GM12875 (cell line): Measurements from ENCODE around the gene SLC14A1.
A peak's percentile ranks its signal among the peaks of the same experiment; 100 is the strongest.

Experiments
- H3K4me3 ChIP-seq: one replicate; pipeline ENCODE4 v1.5.1; 2011; ENCODE audit warnings: low read depth, low read length, control low read depth
- TF ChIP-seq, protein P1 (sequence below): IDR thresholded peaks from 2 replicates; pipeline ENCODE4 v1.5.1; 2011; ENCODE audit warnings: low read depth, mild to moderate bottlenecking, control low read depth, inconsistent platforms, low read length, moderate library complexity, borderline replicate concordance; ENCODE audit not compliant: insufficient read depth

SLC14A1 gene

GRCh38 chr18:45715212-45715780, 8.7 kb upstream of the SLC14A1 start:
- TF ChIP-seq, protein P1, sequence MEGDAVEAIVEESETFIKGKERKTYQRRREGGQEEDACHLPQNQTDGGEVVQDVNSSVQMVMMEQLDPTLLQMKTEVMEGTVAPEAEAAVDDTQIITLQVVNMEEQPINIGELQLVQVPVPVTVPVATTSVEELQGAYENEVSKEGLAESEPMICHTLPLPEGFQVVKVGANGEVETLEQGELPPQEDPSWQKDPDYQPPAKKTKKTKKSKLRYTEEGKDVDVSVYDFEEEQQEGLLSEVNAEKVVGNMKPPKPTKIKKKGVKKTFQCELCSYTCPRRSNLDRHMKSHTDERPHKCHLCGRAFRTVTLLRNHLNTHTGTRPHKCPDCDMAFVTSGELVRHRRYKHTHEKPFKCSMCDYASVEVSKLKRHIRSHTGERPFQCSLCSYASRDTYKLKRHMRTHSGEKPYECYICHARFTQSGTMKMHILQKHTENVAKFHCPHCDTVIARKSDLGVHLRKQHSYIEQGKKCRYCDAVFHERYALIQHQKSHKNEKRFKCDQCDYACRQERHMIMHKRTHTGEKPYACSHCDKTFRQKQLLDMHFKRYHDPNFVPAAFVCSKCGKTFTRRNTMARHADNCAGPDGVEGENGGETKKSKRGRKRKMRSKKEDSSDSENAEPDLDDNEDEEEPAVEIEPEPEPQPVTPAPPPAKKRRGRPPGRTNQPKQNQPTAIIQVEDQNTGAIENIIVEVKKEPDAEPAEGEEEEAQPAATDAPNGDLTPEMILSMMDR: no peak
- no peak overlapping the region for H3K4me3 ChIP-seq

DNA sequence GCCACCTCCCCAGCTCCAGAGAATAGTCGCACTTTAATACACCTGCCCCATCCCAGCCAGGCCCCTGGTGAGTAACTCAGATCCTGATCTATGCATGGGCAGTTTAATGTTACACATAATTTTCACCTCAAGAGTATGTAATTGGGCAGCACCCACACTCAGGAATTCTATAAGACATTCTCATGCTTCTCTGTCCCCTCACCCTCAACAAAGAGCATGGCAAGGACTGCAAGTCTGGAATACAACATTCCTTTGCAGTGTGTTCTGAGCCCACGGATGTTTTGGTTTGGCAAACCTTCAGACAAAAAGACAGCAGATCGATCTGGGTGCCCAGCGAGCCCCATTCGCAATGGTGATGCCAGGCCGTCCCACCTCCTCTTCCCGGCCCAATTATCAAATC, 4.9 kb upstream of the SLC14A1 start:
- TF ChIP-seq, protein P1: no peak
- no peak overlapping the region for H3K4me3 ChIP-seq

DNA sequence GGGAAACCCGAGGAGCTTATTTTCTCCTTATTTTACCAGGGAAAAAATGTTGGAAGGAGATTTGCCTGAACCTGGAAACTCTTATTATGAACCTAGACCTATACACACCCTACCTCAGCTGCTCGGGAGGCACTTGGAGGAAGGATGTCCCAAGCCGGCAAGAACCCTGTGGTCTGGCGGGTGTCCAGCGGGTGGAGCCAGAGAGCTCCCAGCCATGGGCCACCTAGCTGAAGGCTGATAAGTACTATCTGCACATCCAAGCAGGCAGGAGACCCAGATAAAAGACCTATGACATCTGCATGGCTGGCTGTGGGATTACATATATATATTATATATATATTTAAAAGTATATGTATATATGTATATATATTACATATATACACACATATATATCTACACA, 1.1 kb upstream of the SLC14A1 start:
- TF ChIP-seq, protein P1: peak; percentile 93
- no peak overlapping the region for H3K4me3 ChIP-seq

DNA sequence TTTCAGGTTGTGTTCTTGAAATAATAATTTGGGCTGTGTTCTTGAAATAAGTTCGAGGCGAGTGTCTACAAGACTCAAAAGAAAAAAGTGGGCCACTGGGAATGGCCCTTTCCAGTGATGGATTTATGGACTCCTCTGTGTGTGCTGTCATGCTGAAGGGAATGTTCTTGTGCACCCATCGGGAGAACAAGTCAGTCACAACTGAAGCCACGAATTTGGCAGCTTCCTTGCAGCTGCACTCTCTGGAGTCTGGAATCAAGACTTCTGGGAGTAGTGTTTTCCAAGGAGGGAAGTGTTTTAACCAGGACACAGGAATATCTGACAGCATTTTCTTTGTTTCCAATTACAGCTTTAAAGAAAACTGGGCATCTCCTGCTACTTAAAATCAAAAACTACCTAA, 620 bp downstream of the SLC14A1 start:
- no peak overlapping the region for H3K4me3 ChIP-seq
- TF ChIP-seq, protein P1: no peak

GRCh38 chr18:45725336-45725735, 1.4 kb downstream of the SLC14A1 start:
- TF ChIP-seq, protein P1: no peak

GRCh38 chr18:45726603-45727002, 2.6 kb downstream of the SLC14A1 start:
- H3K4me3 ChIP-seq: no peak overlapping the region
- TF ChIP-seq, protein P1: no peak

More at GRCh38 chr18:45725336-45725735, 1.4 kb downstream of the SLC14A1 start:
- no peak overlapping the region for H3K4me3 ChIP-seq

DNA sequence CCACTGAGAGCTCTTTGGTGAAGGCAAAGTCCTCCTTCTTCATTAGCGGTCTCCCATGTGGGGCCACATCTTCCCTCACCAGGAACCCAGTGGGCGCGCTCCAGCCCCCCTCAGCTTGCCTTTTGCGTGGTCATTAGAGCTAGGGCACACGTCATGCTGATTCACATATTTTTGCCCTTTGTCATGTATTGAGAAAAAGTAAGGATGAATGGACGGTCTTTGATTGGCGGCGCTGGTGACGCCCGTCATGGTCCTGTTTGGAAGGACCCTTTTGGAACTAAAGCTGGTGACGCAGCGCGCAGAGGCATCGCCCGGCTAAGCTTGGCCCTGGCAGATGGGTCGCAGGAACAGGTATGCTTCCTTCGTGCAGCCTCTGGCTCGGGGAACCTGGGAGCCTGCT, 3.1 kb downstream of the SLC14A1 start:
- TF ChIP-seq, protein P1: no peak
- H3K4me3 ChIP-seq: no peak overlapping the region
